22Rv1 (cell line): Measurements from ENCODE around the gene USP3.

Experiments
- H3K27ac ChIP-seq: fragments of 450-650 bp; 2 replicates; pipeline ENCODE4 v1.5.1; 2017
- CTCF ChIP-seq: fragments of 450-650 bp; IDR thresholded peaks from 2 replicates; pipeline ENCODE4 v1.5.1; 2017; ENCODE audit warnings: mild to moderate bottlenecking
- ZFX ChIP-seq: fragments of 450-650 bp; IDR thresholded peaks from 2 replicates; pipeline ENCODE4 v1.6.1; 2017; ENCODE audit warnings: antibody characterized with exemption, borderline replicate concordance

The USP3 gene

GRCh38 chr15:63504979-63505841 lies 817 bp downstream of the USP3 start:
- TF ChIP-seq CTCF (peak; percentile 38), ZFX (no peak)
- H3K27ac ChIP-seq, result peak overlapping the region; percentile 99

- peak overlapping the region; percentile 99 for H3K27ac ChIP-seq
- peak; percentile 3; the same call in 1 of the 2 replicates for TF ChIP-seq CTCF
- TF ChIP-seq ZFX, result no peak
These were observed 1.4 kb downstream of the USP3 start for GRCh38 chr15:63505842-63506222.

GRCh38 chr15:63506537-63507035 lies 2.2 kb downstream of the USP3 start:
- no peak overlapping the region for H3K27ac ChIP-seq
- TF ChIP-seq ZFX, result no peak
- no peak for TF ChIP-seq CTCF

- TF ChIP-seq CTCF, result no peak
- no peak for TF ChIP-seq ZFX
- H3K27ac ChIP-seq, result no peak overlapping the region
These were observed 3.8 kb downstream of the USP3 start for GRCh38 chr15:63507878-63508818.

- H3K27ac ChIP-seq, result no peak overlapping the region
- TF ChIP-seq CTCF (no peak), ZFX (no peak)
These were observed 4.9 kb downstream of the USP3 start for GRCh38 chr15:63509056-63509954.
